ENCODE measurements around the gene GNG4. TPM values are rescaled to one million over a fixed set of nuclear protein-coding genes. Genes with fewer than 3 reads are reported as not detected.
"Not testable (repeated sequence)": the region's sequence is repeated elsewhere in the genome, so short reads cannot be mapped to it uniquely, and the experiment has no call there.

The GNG4 gene
- total RNA-seq, 1 experiment from 2014 or later = 3.5 TPM

DNA sequence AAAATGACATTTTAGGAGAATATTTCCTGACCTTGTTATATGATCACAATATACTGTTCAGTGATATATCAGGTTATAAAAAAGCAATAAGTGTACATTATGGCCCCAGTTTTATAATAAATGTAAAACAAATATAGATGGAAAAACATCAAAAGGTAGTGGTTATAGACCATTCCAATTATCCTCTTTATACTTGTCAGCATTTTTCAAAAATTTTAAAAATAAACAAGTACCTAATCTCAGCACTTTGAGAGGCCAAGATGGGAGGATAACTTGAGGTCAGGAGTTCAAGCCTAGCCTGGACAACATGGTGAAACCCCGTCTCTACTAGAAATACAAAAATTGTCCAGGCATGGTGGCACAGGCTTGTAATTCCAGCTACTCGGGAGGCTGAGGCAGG, 75.7 kb downstream of the GNG4 start:
- H3K4me1 Mint-ChIP-seq (ENCODE audit: low read depth, unreplicated experiment) = peaks cover 6% of the 10 kb centered on the region
- CTCF ChIA-PET = no interaction called here
- POLR2A ChIA-PET = no interaction called here
- H3K36me3 Mint-ChIP-seq (ENCODE audit: insufficient read depth, unreplicated experiment) = no peaks in the 10 kb centered on the region
- Histone ChIP-seq H3K9me3 (no peaks in the 10 kb centered on the region), H3K36me3 (ENCODE audit: control insufficient read depth, insufficient read depth, low read length) (no peaks in the 10 kb centered on the region), H3K27me3 (replicated peaks; ENCODE audit: control insufficient read depth, insufficient read depth, low read length) (no peaks in the 10 kb centered on the region), H3K4me3 (ENCODE audit: low read depth, low read length) (no peak overlapping the region), H3K4me1 (no peaks in the 10 kb centered on the region)
- TF ChIP-seq, protein P1, sequence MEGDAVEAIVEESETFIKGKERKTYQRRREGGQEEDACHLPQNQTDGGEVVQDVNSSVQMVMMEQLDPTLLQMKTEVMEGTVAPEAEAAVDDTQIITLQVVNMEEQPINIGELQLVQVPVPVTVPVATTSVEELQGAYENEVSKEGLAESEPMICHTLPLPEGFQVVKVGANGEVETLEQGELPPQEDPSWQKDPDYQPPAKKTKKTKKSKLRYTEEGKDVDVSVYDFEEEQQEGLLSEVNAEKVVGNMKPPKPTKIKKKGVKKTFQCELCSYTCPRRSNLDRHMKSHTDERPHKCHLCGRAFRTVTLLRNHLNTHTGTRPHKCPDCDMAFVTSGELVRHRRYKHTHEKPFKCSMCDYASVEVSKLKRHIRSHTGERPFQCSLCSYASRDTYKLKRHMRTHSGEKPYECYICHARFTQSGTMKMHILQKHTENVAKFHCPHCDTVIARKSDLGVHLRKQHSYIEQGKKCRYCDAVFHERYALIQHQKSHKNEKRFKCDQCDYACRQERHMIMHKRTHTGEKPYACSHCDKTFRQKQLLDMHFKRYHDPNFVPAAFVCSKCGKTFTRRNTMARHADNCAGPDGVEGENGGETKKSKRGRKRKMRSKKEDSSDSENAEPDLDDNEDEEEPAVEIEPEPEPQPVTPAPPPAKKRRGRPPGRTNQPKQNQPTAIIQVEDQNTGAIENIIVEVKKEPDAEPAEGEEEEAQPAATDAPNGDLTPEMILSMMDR (IDR thresholded peaks at IDR 0.05; ENCODE audit: insufficient read depth in 1 of 2, low read depth in 1 of 2, low read length in 1 of 2, severe bottlenecking in 1 of 2, unreplicated experiment in 1 of 2) = no peak
- no peak overlapping the region for H3K4me3 Mint-ChIP-seq (ENCODE audit: unreplicated experiment)
- intact Hi-C loops (cut with micrococcal nuclease; ENCODE audit: unreplicated experiment) = no loop called here
- H3K9me3 Mint-ChIP-seq (ENCODE audit: unreplicated experiment) = no peaks in the 10 kb centered on the region
- no peak for DNase-seq
- no TSS peak for BruUV-seq (replicated peaks)
- H3K27me3 Mint-ChIP-seq (ENCODE audit: insufficient read depth, unreplicated experiment) = no peaks in the 10 kb centered on the region
- H3K27ac Mint-ChIP-seq (ENCODE audit: unreplicated experiment) = no peak overlapping the region

DNA sequence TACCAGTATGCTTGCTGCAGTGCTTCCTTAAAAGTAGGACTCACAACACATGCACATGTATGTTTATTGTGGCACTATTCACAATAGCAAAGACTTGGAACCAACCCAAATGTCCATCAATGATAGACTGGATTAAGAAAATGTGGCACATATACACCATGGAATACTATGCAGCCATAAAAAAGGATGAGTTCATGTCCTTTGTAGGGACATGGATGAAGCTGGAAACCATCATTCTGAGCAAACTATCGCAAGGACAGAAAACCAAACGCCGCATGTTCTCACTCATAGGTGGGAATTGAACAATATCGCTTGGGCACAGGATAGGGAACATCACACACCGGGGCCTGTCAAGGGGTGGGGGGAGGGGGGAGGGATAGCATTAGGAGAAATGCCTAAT, 76.6 kb downstream of the GNG4 start:
- CTCF ChIA-PET; intact Hi-C loops (cut with micrococcal nuclease; ENCODE audit: unreplicated experiment); DNase-seq; H3K4me1 ChIP-seq; H3K27me3 ChIP-seq (replicated peaks; ENCODE audit: control insufficient read depth, insufficient read depth, low read length); H3K27ac Mint-ChIP-seq (ENCODE audit: unreplicated experiment); H3K9me3 ChIP-seq; POLR2A ChIA-PET; H3K4me3 Mint-ChIP-seq (ENCODE audit: unreplicated experiment); H3K9me3 Mint-ChIP-seq (ENCODE audit: unreplicated experiment); H3K36me3 ChIP-seq (ENCODE audit: control insufficient read depth, insufficient read depth, low read length); BruUV-seq (replicated peaks); H3K4me3 ChIP-seq (ENCODE audit: low read depth, low read length); H3K27me3 Mint-ChIP-seq (ENCODE audit: insufficient read depth, unreplicated experiment); H3K36me3 Mint-ChIP-seq (ENCODE audit: insufficient read depth, unreplicated experiment); H3K4me1 Mint-ChIP-seq (ENCODE audit: low read depth, unreplicated experiment): not testable (repeated sequence)

DNA sequence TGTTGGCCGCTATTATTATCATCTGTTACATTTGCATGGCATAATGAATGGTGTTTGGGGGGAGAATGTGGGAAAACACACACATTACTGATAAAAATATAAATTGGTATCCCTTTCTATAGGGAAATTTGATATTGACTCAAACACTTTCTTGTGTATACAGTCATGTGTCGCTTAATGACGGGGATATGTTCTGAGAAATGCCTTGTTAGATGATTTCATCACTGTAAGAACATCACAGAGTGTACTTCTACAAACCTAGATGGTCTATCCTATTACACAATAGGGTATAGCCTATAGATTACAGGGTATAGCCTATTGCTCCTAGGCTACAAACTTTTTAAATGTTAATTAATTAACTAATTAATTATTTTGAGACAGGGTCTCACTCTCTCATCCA, 78.1 kb downstream of the GNG4 start:
- CTCF ChIA-PET = no interaction called here
- H3K27ac Mint-ChIP-seq (ENCODE audit: unreplicated experiment) = no peak overlapping the region
- no peaks in the 10 kb centered on the region for H3K27me3 Mint-ChIP-seq (ENCODE audit: insufficient read depth, unreplicated experiment)
- POLR2A ChIA-PET = no interaction called here
- Histone ChIP-seq H3K9me3 (no peaks in the 10 kb centered on the region), H3K36me3 (ENCODE audit: control insufficient read depth, insufficient read depth, low read length) (no peaks in the 10 kb centered on the region), H3K4me1 (no peaks in the 10 kb centered on the region), H3K27me3 (replicated peaks; ENCODE audit: control insufficient read depth, insufficient read depth, low read length) (no peaks in the 10 kb centered on the region), H3K4me3 (ENCODE audit: low read depth, low read length) (no peak overlapping the region)
- H3K4me1 Mint-ChIP-seq (ENCODE audit: low read depth, unreplicated experiment) = no peaks in the 10 kb centered on the region
- DNase-seq = no peak
- intact Hi-C loops (cut with micrococcal nuclease; ENCODE audit: unreplicated experiment) = no loop called here
- no peaks in the 10 kb centered on the region for H3K9me3 Mint-ChIP-seq (ENCODE audit: unreplicated experiment)
- no peak overlapping the region for H3K4me3 Mint-ChIP-seq (ENCODE audit: unreplicated experiment)
- no peaks in the 10 kb centered on the region for H3K36me3 Mint-ChIP-seq (ENCODE audit: insufficient read depth, unreplicated experiment)
- TF ChIP-seq, protein P1 (IDR thresholded peaks at IDR 0.05; ENCODE audit: insufficient read depth in 1 of 2, low read depth in 1 of 2, low read length in 1 of 2, severe bottlenecking in 1 of 2, unreplicated experiment in 1 of 2) = no peak
- BruUV-seq (replicated peaks) = no TSS peak

DNA sequence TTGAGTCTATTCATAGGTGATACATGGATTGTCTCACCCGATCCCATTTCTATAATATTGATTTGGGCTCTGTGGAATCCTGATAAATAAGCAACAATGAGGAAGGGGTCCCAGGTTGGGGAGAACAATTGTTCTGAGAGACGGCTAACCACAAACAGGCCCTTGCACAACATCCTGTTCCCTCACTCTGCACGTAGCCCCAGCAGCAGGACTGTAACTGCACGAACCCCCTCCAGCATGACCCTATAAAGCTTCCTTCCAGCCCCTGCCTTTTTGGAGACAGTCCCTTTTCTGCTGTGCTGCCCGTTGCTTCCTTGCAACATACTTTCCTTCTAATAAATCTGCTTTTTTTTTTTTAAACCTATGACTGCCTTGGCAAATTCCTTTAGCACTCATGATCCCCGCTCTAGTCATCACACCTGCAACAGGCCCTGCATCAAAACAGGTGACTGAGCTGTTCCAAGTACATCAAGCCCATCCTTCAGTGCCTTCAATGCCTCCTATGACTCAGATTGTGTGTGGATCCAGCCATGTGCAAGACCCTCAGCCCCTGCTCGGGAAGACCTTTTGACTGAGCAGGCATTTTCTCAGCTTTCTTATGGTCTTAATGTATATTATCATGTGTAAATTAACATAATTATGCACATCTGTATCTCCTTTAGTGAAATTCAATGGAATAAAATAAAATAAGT, 81.6 kb downstream of the GNG4 start:
- DNase-seq = no peak
- ChIA-PET CTCF (no interaction called here), POLR2A (no interaction called here)
- H3K4me3 ChIP-seq (ENCODE audit: low read depth, low read length) = no peak overlapping the region
- Mint-ChIP-seq H3K9me3 (ENCODE audit: unreplicated experiment) (no peaks in the 10 kb centered on the region), H3K4me3 (ENCODE audit: unreplicated experiment) (no peak overlapping the region), H3K27ac (ENCODE audit: unreplicated experiment) (no peak overlapping the region), H3K36me3 (ENCODE audit: insufficient read depth, unreplicated experiment) (no peaks in the 10 kb centered on the region), H3K27me3 (ENCODE audit: insufficient read depth, unreplicated experiment) (no peaks in the 10 kb centered on the region), H3K4me1 (ENCODE audit: low read depth, unreplicated experiment) (no peaks in the 10 kb centered on the region)
- no peaks in the 10 kb centered on the region for H3K4me1 ChIP-seq
- no peaks in the 10 kb centered on the region for H3K9me3 ChIP-seq
- no TSS peak for BruUV-seq (replicated peaks)
- no peaks in the 10 kb centered on the region for H3K36me3 ChIP-seq (ENCODE audit: control insufficient read depth, insufficient read depth, low read length)
- TF ChIP-seq, protein P1 (IDR thresholded peaks at IDR 0.05; ENCODE audit: insufficient read depth in 1 of 2, low read depth in 1 of 2, low read length in 1 of 2, severe bottlenecking in 1 of 2, unreplicated experiment in 1 of 2) = no peak
- intact Hi-C loops (cut with micrococcal nuclease; ENCODE audit: unreplicated experiment) = no loop called here
- H3K27me3 ChIP-seq (replicated peaks; ENCODE audit: control insufficient read depth, insufficient read depth, low read length) = no peaks in the 10 kb centered on the region
